HepG2 (cell line): ENCODE measurements around the gene CFTR. TPM values are rescaled to one million over a fixed set of nuclear protein-coding genes. Genes with fewer than 3 reads are reported as not detected.
A peak's percentile ranks its signal among the peaks of the same experiment; 100 is the strongest.

Experiments
- ATAC-seq: fragments of 200-7000 bp; cut with Tn5 transposase; 3 replicates; pipeline ENCODE4 v1.9.1; 2020; ENCODE audit warnings: mild to moderate bottlenecking, moderate library complexity
- BruUV-seq: library from RNA; stranded (reverse); fragments of 400-500 nt; replicated peaks from 2 replicates; lab custom pipeline; 2021; lab: Mats Ljungman, UMichigan
- CTCF ChIA-PET: fragments of 300-600 bp; formaldehyde crosslinking; extraction: SDS; loops from one replicate; lab custom pipeline; 2021; ENCODE audit warnings: low total read pairs, inconsistent platforms, low intra/inter-chr PET ratio; lab: Yijun Ruan, JAX
- POLR2A ChIA-PET: fragments of 350-600 bp; sonication (Branson Sonifier 250); formaldehyde crosslinking; loops from one replicate; lab custom pipeline; 2020; ENCODE audit warnings: antibody characterized with exemption, inconsistent platforms; lab: Yijun Ruan, JAX
- DNase-seq: peaks from one replicate; pipeline ENCODE4 v3.0.0-alpha.2; 2015; ENCODE audit warnings: low spot score
- FAIRE-seq: peaks from 3 replicates; lab custom pipeline; 2011; peaks lifted over from hg19 to GRCh38; lab: Jason Lieb, UNC
- H2AFZ ChIP-seq: one replicate; pipeline ENCODE4 v1.6.1; 2011; ENCODE audit warnings: low read length, inconsistent platforms
- H3K27ac ChIP-seq: fragments of 300-600 bp; 3 replicates; pipeline ENCODE4 v1.8.0; 2011; ENCODE audit warnings: mixed run types, mild to moderate bottlenecking, mixed read lengths, low read length, inconsistent platforms; ENCODE audit not compliant: insufficient read depth; ENCODE audit errors: extremely low read length
- H3K27me3 ChIP-seq, 2 experiments: fragments of 200-600 bp in 1 of 2; 2 replicates in 1 of 2; 3 replicates in 1 of 2; pipeline versions ENCODE4 v1.6.0 to v1.8.0; 2011; ENCODE audit warnings: low read length in 2 of 2, mild to moderate bottlenecking in 2 of 2, moderate library complexity in 2 of 2, inconsistent platforms in 1 of 2; ENCODE audit not compliant: insufficient read depth in 2 of 2, control insufficient read depth in 1 of 2
- H3K36me3 ChIP-seq, 2 experiments: fragments of 200-600 bp in 1 of 2; replicated peaks in 1 of 2; 2 replicates in 1 of 2; 3 replicates in 1 of 2; pipeline versions ENCODE4 v1.5.1 to v1.8.0; 2011; ENCODE audit warnings: low read length in 2 of 2, inconsistent platforms in 1 of 2; ENCODE audit not compliant: insufficient read depth in 2 of 2, control insufficient read depth in 1 of 2
- H3K4me1 ChIP-seq: 2 replicates; pipeline ENCODE4 v1.5.1; 2012; ENCODE audit warnings: low read length, inconsistent platforms; ENCODE audit not compliant: insufficient read depth
- H3K4me2 ChIP-seq: 2 replicates; pipeline ENCODE4 v1.6.0; 2011; ENCODE audit warnings: low read depth, low read length, inconsistent platforms
- H3K4me3 ChIP-seq, 3 experiments: fragments of 200-600 bp in 1 of 3; sonication (generic), shearing (Covaris generic) in 1 of 3; replicated peaks in 1 of 3; 2 replicates each; pipeline ENCODE4 v1.5.1; 2011 to 2016; ENCODE audit warnings: low read length in 3 of 3, inconsistent platforms in 2 of 3, low read depth in 2 of 3, mild to moderate bottlenecking in 2 of 3, control low read depth in 1 of 3, mixed read lengths in 1 of 3; ENCODE audit not compliant: insufficient read depth in 1 of 3
- H3K79me2 ChIP-seq: one replicate; pipeline ENCODE4 v1.6.1; 2011; ENCODE audit warnings: low read length, inconsistent platforms; ENCODE audit not compliant: insufficient read depth
- H3K9ac ChIP-seq: 2 replicates; pipeline ENCODE4 v1.6.0; 2011; ENCODE audit warnings: mild to moderate bottlenecking, low read depth, low read length, inconsistent platforms; ENCODE audit not compliant: insufficient read depth
- H3K9me3 ChIP-seq: 2 replicates; pipeline ENCODE4 v1.5.1; 2012; ENCODE audit warnings: mild to moderate bottlenecking, low read length
- H4K20me1 ChIP-seq: 2 replicates; pipeline ENCODE4 v1.6.0; 2011; ENCODE audit warnings: inconsistent platforms, mild to moderate bottlenecking, low read length, moderate library complexity; ENCODE audit not compliant: insufficient read depth
- ARID4A ChIP-seq: sonication (generic); formaldehyde crosslinking; IDR thresholded peaks from 2 replicates; pipeline ENCODE4 v1.5.0; 2020; ENCODE audit warnings: mild to moderate bottlenecking, missing genetic modification reagents, borderline replicate concordance
- DZIP1 ChIP-seq: sonication (generic); formaldehyde crosslinking; IDR thresholded peaks from 2 replicates; pipeline ENCODE4 v1.5.0; 2020; ENCODE audit warnings: mild to moderate bottlenecking, missing genetic modification reagents
- ELF4 ChIP-seq: sonication (generic); formaldehyde crosslinking; IDR thresholded peaks from 2 replicates; pipeline ENCODE4 v1.5.0; 2020; ENCODE audit warnings: missing genetic modification reagents, mild to moderate bottlenecking, moderate library complexity, borderline replicate concordance
- GATAD2A ChIP-seq: IDR thresholded peaks from 2 replicates; pipeline ENCODE4 v1.6.1; 2016
- ISX ChIP-seq: sonication (generic); formaldehyde crosslinking; conservative IDR thresholded peaks from 2 replicates; pipeline ENCODE4 v1.5.0; 2020; ENCODE audit warnings: missing genetic modification reagents
- MEF2D ChIP-seq: sonication (generic); formaldehyde crosslinking; IDR thresholded peaks from 2 replicates; pipeline ENCODE4 v1.5.1; 2020; ENCODE audit warnings: mild to moderate bottlenecking, missing genetic modification reagents
- MXD1 ChIP-seq: sonication (generic); formaldehyde crosslinking; IDR thresholded peaks from 2 replicates; pipeline ENCODE4 v1.4.0; 2020; ENCODE audit warnings: mild to moderate bottlenecking, missing genetic modification reagents
- NFKBIZ ChIP-seq: IDR thresholded peaks from 2 replicates; pipeline ENCODE4 v1.6.1; 2018; ENCODE audit warnings: missing genetic modification reagents, missing compliant biosample characterization
- NR2F2 ChIP-seq: IDR thresholded peaks from 2 replicates; pipeline ENCODE4 v1.6.1; 2012; ENCODE audit warnings: low read depth, inconsistent platforms, borderline replicate concordance
- NR2F6 ChIP-seq, 2 experiments: IDR thresholded peaks; 2 replicates each; pipeline ENCODE4 v1.6.1; 2016; ENCODE audit warnings: antibody characterized with exemption in 1 of 2, mild to moderate bottlenecking in 1 of 2
- NR3C1 ChIP-seq: sonication (generic); formaldehyde crosslinking; IDR thresholded peaks from 2 replicates; pipeline ENCODE4 v1.4.0; 2020; ENCODE audit warnings: missing genetic modification reagents
- PTBP1 ChIP-seq: fragments of 200-400 bp; formaldehyde crosslinking; IDR thresholded peaks from 2 replicates; pipeline ENCODE4 v1.6.1; 2018; ENCODE audit warnings: low read length, low read depth; ENCODE audit not compliant: poor library complexity, severe bottlenecking
- SYNCRIP ChIP-seq: fragments of 200-400 bp; formaldehyde crosslinking; IDR thresholded peaks from 2 replicates; pipeline ENCODE4 v1.6.1; 2018; ENCODE audit warnings: mild to moderate bottlenecking, low read depth, low read length; ENCODE audit not compliant: insufficient read depth
- ZNF34 ChIP-seq: sonication (generic); formaldehyde crosslinking; IDR thresholded peaks from 2 replicates; pipeline ENCODE4 v1.4.0; 2020; ENCODE audit warnings: mild to moderate bottlenecking, missing genetic modification reagents, borderline replicate concordance
- ZNF547 ChIP-seq: sonication (generic); formaldehyde crosslinking; IDR thresholded peaks from 2 replicates; pipeline ENCODE4 v1.5.1; 2020; ENCODE audit warnings: mild to moderate bottlenecking, missing genetic modification reagents
- WGBS: methylation state at CpG from one replicate; pipeline ENCODE4 v1.1.6; 2017; ENCODE audit warnings: low lambda C conversion rate; 5-methylcytosine and 5-hydroxymethylcytosine counted together
- in situ Hi-C: cut with HindIII; loops from 2 replicates; pipeline ENCODE4 v1.10.0; 2017; ENCODE audit warnings: low pct_unique_long_range_greater_than_20kb; ENCODE audit not compliant: extremely low pct_ligation_motif_present
- intact Hi-C: fragments of 100-400 bp; cut with micrococcal nuclease; formaldehyde crosslinking; loops from one replicate; pipeline ENCODE4 v1.10.0; 2022; ENCODE audit not compliant: unreplicated experiment
- polyA plus RNA-seq, 8 experiments: library from polyadenylated mRNA; depleted of rRNA in 3 of 8; stranded (reverse) in 7 of 8; unstranded in 1 of 8; fragments of >200 nt; fragmentation: Illumina TruSeq in 4 of 8; extraction: Trizol in 4 of 8; gene quantifications; 2 replicates each; pipeline versions ENCODE4 v1.2.1 to v1.2.3, GENCODE V29; 2011 to 2016; ENCODE audit warnings: low read depth in 4 of 8, missing spikeins in 1 of 8, mixed read lengths in 1 of 8; ENCODE audit not compliant: insufficient read depth in 1 of 8
- total RNA-seq, 5 experiments: library from RNA; depleted of rRNA; stranded (reverse); fragments of >200 nt; fragmentation: Illumina TruSeq; extraction: Trizol; gene quantifications; 2 replicates each; pipeline ENCODE4 v1.2.3, GENCODE V29; 2016; ENCODE audit warnings: low read depth in 1 of 5
- TF ChIP-seq, protein P1 (sequence below): sonication (generic); formaldehyde crosslinking; IDR thresholded peaks from 2 replicates; pipeline ENCODE4 v1.8.0; 2023; ENCODE audit warnings: mild to moderate bottlenecking, missing genetic modification reagents

Gene CFTR
- total and polyA plus RNA-seq, 2 of the 13 experiments (the other 11 are each of a cell fraction or from before 2014, with no cell fraction given), result not detected

GRCh38 chr7:117588352-117588794 is 108.5 kb downstream of the CFTR start (continued):
- TF ChIP-seq GATAD2A (CRISPR knock-in tag), result 0 out of 2 replicates have a peak, but pooled peaks have one; percentile 10

GRCh38 chr7:117590191-117590590 is 110.4 kb downstream of the CFTR start:
- BruUV-seq, result no TSS peak
- no peaks in the 10 kb centered on the region for H3K36me3 ChIP-seq
- no peak overlapping the region for H3K4me3 ChIP-seq
- in situ Hi-C loops (no loop called here), intact Hi-C loops (no loop called here)
- POLR2A ChIA-PET, result no interaction called here
- H3K27me3 ChIP-seq, result no peaks in the 10 kb centered on the region
- H3K79me2 ChIP-seq, result no peaks in the 10 kb centered on the region
- FAIRE-seq (no peak), ATAC-seq (no peak), DNase-seq (no peak)
- 0% methylated on average over 1 of the region's 1 CpG for WGBS
- H3K9ac ChIP-seq, result no peak overlapping the region
- no peak overlapping the region for H3K4me2 ChIP-seq
- CTCF ChIA-PET, result no interaction called here
- H2AFZ ChIP-seq, result no peak overlapping the region
- no peaks in the 10 kb centered on the region for H4K20me1 ChIP-seq
- peaks cover 11% of the 10 kb centered on the region for H3K4me1 ChIP-seq
- no peaks in the 10 kb centered on the region for H3K9me3 ChIP-seq
- no peak overlapping the region for H3K27ac ChIP-seq
- TF ChIP-seq MEF2D (CRISPR knock-in tag) (no peak), ELF4 (CRISPR knock-in tag) (no peak), PTBP1 (no peak), ISX (CRISPR knock-in tag) (no peak), NR2F2 (no peak), SYNCRIP (no peak), ZNF547 (CRISPR knock-in tag) (no peak), NR3C1 (CRISPR knock-in tag) (no peak), ARID4A (CRISPR knock-in tag) (no peak), DZIP1 (CRISPR knock-in tag) (no peak), ZNF34 (no peak), NFKBIZ (CRISPR knock-in tag) (no peak), NR2F6 (IDR thresholded peaks at IDR 0.05) (no peak), NR2F6 (CRISPR knock-in tag; IDR thresholded peaks at IDR 0.05) (no peak), MXD1 (CRISPR knock-in tag) (no peak)
- TF ChIP-seq, protein P1, sequence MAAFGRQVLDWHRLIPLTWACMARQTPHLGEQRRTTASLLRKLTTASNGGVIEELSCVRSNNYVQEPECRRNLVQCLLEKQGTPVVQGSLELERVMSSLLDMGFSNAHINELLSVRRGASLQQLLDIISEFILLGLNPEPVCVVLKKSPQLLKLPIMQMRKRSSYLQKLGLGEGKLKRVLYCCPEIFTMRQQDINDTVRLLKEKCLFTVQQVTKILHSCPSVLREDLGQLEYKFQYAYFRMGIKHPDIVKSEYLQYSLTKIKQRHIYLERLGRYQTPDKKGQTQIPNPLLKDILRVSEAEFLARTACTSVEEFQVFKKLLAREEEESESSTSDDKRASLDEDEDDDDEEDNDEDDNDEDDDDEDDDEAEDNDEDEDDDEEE (CRISPR knock-in tag), result no peak
